Tibial nerve (tissue), 4 donors: ENCODE results near the gene PTPN5.

ENCODE experiments used
- CTCF ChIP-seq, 5 experiments: fragments of 200-600 bp in 3 of 5; fragments of 450-650 bp in 2 of 5; sonication (generic) in 3 of 5; IDR thresholded peaks; one replicate each; pipeline ENCODE4 v1.5.1; 2016 to 2019; ENCODE audit warnings: antibody characterized with exemption in 5 of 5, mild to moderate bottlenecking in 3 of 5, moderate library complexity in 2 of 5
- EP300 ChIP-seq, 2 donors: sonication (generic); formaldehyde crosslinking; IDR thresholded peaks; one replicate each; pipeline ENCODE4 v1.6.1; 2017; ENCODE audit warnings: antibody characterized with exemption in 2 of 2, mild to moderate bottlenecking in 1 of 2
- POLR2A ChIP-seq, 2 donors: fragments of 450-650 bp; IDR thresholded peaks; one replicate each; pipeline ENCODE4 v1.6.1; 2017; ENCODE audit warnings: antibody characterized with exemption in 2 of 2, mild to moderate bottlenecking in 2 of 2, moderate library complexity in 2 of 2

- no peak for TF ChIP-seq CTCF (IDR thresholded peaks at IDR 0.05)
- TF ChIP-seq POLR2A (IDR thresholded peaks at IDR 0.05) = no peak
- TF ChIP-seq EP300 (IDR thresholded peaks at IDR 0.05) = no peak
Observed at GRCh38 chr11:18733202-18733601, 58.4 kb downstream of the PTPN5 start.
